HepG2 (cell line): Measurements from ENCODE around the gene SLC36A3. TPM values are rescaled to one million over a fixed set of nuclear protein-coding genes. Genes with fewer than 3 reads are reported as not detected.

Experiments used
- ATF7-NPFF ChIP-seq: sonication (generic); formaldehyde crosslinking; IDR thresholded peaks from 2 replicates; pipeline ENCODE4 v1.8.1; 2023; ENCODE audit warnings: mild to moderate bottlenecking, low read depth, missing genetic modification reagents, moderate library complexity
- CENPBD1 ChIP-seq: sonication (generic); formaldehyde crosslinking; IDR thresholded peaks from 2 replicates; pipeline ENCODE4 v1.8.0; 2022; ENCODE audit warnings: missing genetic modification reagents, low read depth, mild to moderate bottlenecking, borderline replicate concordance
- DBP ChIP-seq: sonication (generic); formaldehyde crosslinking; IDR thresholded peaks from 2 replicates; pipeline ENCODE4 v1.4.0; 2020; ENCODE audit warnings: missing genetic modification reagents; ENCODE audit errors: not compliant biosample characterization
- DMAP1 ChIP-seq: IDR thresholded peaks from 2 replicates; pipeline ENCODE4 v1.6.1; 2016
- IRF9 ChIP-seq: sonication (generic); formaldehyde crosslinking; IDR thresholded peaks from 2 replicates; pipeline ENCODE4 v1.8.0; 2022; ENCODE audit warnings: missing genetic modification reagents, mild to moderate bottlenecking, borderline replicate concordance
- NFATC3 ChIP-seq: sonication (generic); formaldehyde crosslinking; IDR thresholded peaks from 2 replicates; pipeline ENCODE4 v1.5.1; 2020; ENCODE audit warnings: mild to moderate bottlenecking, missing genetic modification reagents
- NFRKB ChIP-seq: fragments of 450-650 bp; IDR thresholded peaks from 2 replicates; pipeline ENCODE4 v1.6.1; 2017
- RORA ChIP-seq: sonication (generic); formaldehyde crosslinking; IDR thresholded peaks from 2 replicates; pipeline ENCODE4 v1.5.0; 2020; ENCODE audit warnings: mild to moderate bottlenecking, missing genetic modification reagents, moderate library complexity
- TCF7 ChIP-seq: sonication (generic); IDR thresholded peaks from 2 replicates; pipeline ENCODE4 v1.6.1; 2016; ENCODE audit warnings: antibody characterized with exemption, low read depth
- ZBTB7A ChIP-seq: sonication (generic); formaldehyde crosslinking; IDR thresholded peaks from 2 replicates; pipeline ENCODE4 v1.8.0; 2022; ENCODE audit warnings: mild to moderate bottlenecking, missing genetic modification reagents
- ZFP36 ChIP-seq: fragments of 150-350 bp; IDR thresholded peaks from 2 replicates; pipeline ENCODE4 v1.6.1; 2018; ENCODE audit warnings: borderline replicate concordance, low read length, low read depth; ENCODE audit not compliant: partially characterized antibody
- ZFP62 ChIP-seq: sonication (generic); formaldehyde crosslinking; IDR thresholded peaks from 2 replicates; pipeline ENCODE4 v1.4.0; 2020; ENCODE audit warnings: missing genetic modification reagents
- ZNF296 ChIP-seq: sonication (generic); formaldehyde crosslinking; conservative IDR thresholded peaks from 2 replicates; pipeline ENCODE4 v1.5.0; 2020; ENCODE audit warnings: mild to moderate bottlenecking, missing genetic modification reagents
- ZNF318 ChIP-seq: sonication (generic); formaldehyde crosslinking; IDR thresholded peaks from 2 replicates; pipeline ENCODE4 v1.4.0; 2020; ENCODE audit warnings: mild to moderate bottlenecking, missing genetic modification reagents
- ZNF34 ChIP-seq: sonication (generic); formaldehyde crosslinking; IDR thresholded peaks from 2 replicates; pipeline ENCODE4 v1.4.0; 2020; ENCODE audit warnings: mild to moderate bottlenecking, missing genetic modification reagents, borderline replicate concordance
- ZNF570 ChIP-seq: sonication (generic); formaldehyde crosslinking; IDR thresholded peaks from 2 replicates; pipeline ENCODE4 v1.4.0; 2020; ENCODE audit warnings: mild to moderate bottlenecking, missing genetic modification reagents, borderline replicate concordance
- ZUFSP ChIP-seq: sonication (generic); formaldehyde crosslinking; IDR thresholded peaks from 2 replicates; pipeline ENCODE4 v1.9.0; 2021; ENCODE audit warnings: missing genetic modification reagents, mild to moderate bottlenecking, borderline replicate concordance
- polyA plus RNA-seq, 8 experiments: library from polyadenylated mRNA; depleted of rRNA in 3 of 8; stranded (reverse) in 7 of 8; unstranded in 1 of 8; fragments of >200 nt; fragmentation: Illumina TruSeq in 4 of 8; extraction: Trizol in 4 of 8; gene quantifications; 2 replicates each; pipeline versions ENCODE4 v1.2.1 to v1.2.3, GENCODE V29; 2011 to 2016; ENCODE audit warnings: low read depth in 4 of 8, missing spikeins in 1 of 8, mixed read lengths in 1 of 8; ENCODE audit not compliant: insufficient read depth in 1 of 8
- total RNA-seq, 5 experiments: library from RNA; depleted of rRNA; stranded (reverse); fragments of >200 nt; fragmentation: Illumina TruSeq; extraction: Trizol; gene quantifications; 2 replicates each; pipeline ENCODE4 v1.2.3, GENCODE V29; 2016; ENCODE audit warnings: low read depth in 1 of 5

SLC36A3 gene
- total and polyA plus RNA-seq, 2 of the 13 experiments (the other 11 are each of a cell fraction or from before 2014, with no cell fraction given), result not detected

GRCh38 chr5:151234476-151235238, 68.9 kb downstream of the SLC36A3 start (continued):
- TF ChIP-seq DBP (no peak), ZNF296 (CRISPR knock-in tag) (no peak), ZUFSP (CRISPR knock-in tag) (no peak), ZNF570 (no peak), ATF7-NPFF (no peak), ZNF318 (CRISPR knock-in tag) (no peak), ZFP62 (CRISPR knock-in tag) (no peak), IRF9 (CRISPR knock-in tag) (no peak), RORA (CRISPR knock-in tag) (no peak), NFATC3 (CRISPR knock-in tag) (no peak), ZFP36 (no peak), TCF7 (peak; percentile 63; the same call in 1 of the 2 replicates), CENPBD1 (CRISPR knock-in tag) (no peak), ZBTB7A (no peak), DMAP1 (CRISPR knock-in tag) (0 out of 2 replicates have a peak, but pooled peaks have one; percentile 38), ZNF34 (CRISPR knock-in tag) (no peak), NFRKB (no peak)
